Stimulated activated CD4-positive, alpha-beta T cell treated with anti-CD3 and anti-CD28 coated beads, TNF-alpha, amount 100 ng/mL, for 1 hour (primary cell): ENCODE results near the gene DCC.

Experiments used
- DNase-seq, 3 donors: peaks; one replicate each; pipeline ENCODE4 v3.0.0-alpha.2; 2020; ENCODE audit warnings: low read depth in 3 of 3, low spot score in 1 of 3

DCC gene

GRCh38 chr18:52426041-52426440, 86.0 kb downstream of the DCC start:
- DNase-seq, result no peak

- DNase-seq, result no peak
Measured at GRCh38 chr18:52426462-52426861, 86.5 kb downstream of the DCC start.

GRCh38 chr18:52427521-52428175, 87.7 kb downstream of the DCC start:
- DNase-seq, result no peak

- DNase-seq, result no peak
Measured at GRCh38 chr18:52431683-52432082, 91.7 kb downstream of the DCC start.

- no peak for DNase-seq
Measured at GRCh38 chr18:52433797-52434196, 93.8 kb downstream of the DCC start.

GRCh38 chr18:52435301-52435700, 95.3 kb downstream of the DCC start:
- no peak for DNase-seq

- no peak for DNase-seq
Measured at GRCh38 chr18:52437161-52437560, 97.2 kb downstream of the DCC start.

DNA sequence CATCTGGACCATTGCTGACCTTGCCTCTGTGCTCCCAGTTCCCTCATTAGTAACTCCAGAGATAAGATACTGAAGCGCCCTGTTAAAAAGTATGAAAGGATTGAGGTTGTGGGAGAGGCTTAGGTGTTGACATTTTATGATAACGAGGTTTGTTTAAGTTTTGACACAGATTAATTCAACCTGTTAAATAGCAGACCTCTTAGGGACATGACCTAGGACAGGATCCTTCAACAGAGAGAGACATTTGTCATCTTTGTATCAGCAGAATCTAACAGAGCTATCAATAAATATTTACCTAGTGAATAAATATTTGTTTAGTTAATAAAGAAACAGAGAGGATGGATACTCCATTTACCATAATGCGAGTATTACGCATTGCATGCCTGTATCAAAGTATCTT, 99.5 kb downstream of the DCC start:
- DNase-seq, result no peak

- DNase-seq, result no peak
Measured at GRCh38 chr18:52441794-52442193, 101.8 kb downstream of the DCC start.

- DNase-seq, result no peak
Measured at GRCh38 chr18:52442686-52443085, 102.7 kb downstream of the DCC start.

GRCh38 chr18:52451256-52451655, 111.3 kb downstream of the DCC start:
- DNase-seq, result no peak

GRCh38 chr18:52451851-52452250, 111.9 kb downstream of the DCC start:
- no peak for DNase-seq

DNA sequence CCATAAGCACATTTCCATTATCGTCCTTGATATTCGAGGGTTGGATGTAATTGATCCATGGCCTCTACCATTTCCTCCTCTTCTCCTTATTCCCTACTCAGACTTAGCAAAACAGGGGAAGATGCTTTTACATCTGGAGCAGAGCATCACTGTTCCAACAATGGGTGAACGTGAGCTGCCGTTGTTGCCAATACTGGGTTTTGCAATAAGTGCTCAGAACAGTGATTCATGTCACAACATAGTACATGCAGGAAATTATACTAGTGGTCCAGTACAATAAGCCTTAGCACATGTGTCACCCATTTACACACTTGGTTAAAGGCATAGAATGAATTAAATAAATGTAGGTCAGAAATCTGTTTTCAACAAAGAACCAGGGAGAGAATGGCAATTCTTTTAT, 112.4 kb downstream of the DCC start:
- no peak for DNase-seq

DNA sequence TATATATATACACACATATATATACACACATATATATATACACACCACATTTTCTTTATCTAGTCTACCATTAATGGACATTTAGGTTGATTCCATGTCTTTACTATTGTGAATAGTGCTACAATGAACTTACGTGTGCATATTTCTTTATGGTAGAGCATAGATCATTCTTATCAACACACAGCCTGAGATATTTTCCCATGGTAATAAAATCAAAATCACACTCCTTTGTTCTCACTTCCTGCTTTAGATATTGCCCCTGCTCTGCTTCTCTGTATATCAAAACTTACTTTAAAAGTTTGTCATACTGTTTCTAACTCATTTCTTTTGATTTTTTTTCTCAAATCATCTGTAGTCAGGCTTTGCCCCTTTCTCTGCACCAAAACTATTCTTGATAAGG, 119.9 kb downstream of the DCC start:
- DNase-seq, result no peak

DNA sequence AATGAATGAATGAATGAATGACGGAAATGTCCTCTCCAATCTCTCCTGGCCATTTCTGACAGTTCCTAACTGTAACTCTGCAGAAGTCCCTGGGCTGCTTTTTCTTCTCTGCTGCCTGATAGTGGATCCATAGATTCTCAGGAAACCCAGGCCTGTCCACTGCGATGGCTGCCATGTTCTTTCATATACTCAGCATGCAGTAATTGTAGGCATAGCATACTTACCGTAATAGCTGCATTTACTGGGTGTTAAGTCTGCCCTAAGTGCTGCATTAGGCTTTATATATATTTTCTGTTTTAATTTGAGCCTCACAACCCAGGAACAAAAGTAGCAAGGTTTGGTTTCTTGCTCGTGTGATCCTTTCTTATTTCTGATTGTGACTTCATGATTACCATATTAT, 122.9 kb downstream of the DCC start:
- DNase-seq, result no peak

DNA sequence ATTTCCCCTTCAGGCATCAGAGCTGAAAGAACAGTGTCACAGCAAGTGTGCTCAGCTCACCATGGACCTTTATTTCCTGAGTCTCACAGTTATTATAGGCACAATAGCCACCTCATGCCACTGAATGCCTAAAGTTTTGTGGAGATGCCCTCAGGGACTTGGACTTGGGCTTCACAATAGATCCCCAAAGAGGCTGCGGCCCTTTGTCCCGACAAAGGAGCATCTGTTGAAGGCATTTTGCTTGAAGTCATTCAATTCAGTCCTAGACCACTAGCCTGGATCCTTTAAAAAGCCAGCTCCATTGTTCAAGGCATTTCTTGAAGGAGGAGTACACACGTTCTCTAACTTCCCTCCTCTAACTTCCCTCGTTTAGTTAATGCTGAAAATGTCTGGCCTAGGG, 125.4 kb downstream of the DCC start:
- no peak for DNase-seq

DNA sequence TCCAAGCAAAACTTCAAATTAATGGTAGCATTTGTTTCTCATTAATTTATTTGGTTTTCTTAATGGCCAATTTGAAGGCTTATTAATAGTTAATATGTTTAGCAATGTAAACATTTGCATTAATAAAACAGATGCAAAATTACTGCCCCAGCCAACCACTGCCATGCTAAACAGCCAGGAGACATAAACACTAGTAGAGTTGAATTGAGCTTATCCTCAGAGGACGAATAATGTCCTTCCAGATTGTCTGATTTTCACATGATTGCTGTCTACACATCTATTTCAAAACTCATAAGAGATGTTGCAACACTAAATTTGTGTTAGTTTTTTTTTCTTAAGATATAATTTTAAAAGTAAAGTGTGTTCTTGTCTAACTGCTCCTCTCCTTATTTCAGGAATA, 128.5 kb downstream of the DCC start:
- no peak for DNase-seq

DNA sequence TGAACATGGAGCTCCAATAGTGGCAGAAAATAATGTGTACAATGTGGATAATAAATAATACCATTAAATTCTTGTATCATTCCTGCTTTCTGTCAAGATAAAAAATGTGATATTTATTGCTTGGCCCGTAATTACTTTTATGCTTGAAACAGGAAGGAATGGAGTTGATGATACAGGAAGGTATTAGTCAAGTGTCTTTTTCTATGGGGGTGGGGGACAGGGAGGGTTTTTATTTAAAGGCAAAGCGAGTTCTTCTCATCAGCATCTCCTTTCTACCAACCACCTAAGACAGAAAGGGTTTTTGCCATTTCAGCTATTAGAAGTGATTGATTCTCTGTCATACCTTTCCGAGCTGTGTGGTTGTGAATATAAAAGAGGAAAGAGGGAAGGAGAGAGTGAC, 135.3 kb downstream of the DCC start:
- DNase-seq, result no peak

GRCh38 chr18:52481116-52481515, 141.1 kb downstream of the DCC start:
- DNase-seq, result no peak

DNA sequence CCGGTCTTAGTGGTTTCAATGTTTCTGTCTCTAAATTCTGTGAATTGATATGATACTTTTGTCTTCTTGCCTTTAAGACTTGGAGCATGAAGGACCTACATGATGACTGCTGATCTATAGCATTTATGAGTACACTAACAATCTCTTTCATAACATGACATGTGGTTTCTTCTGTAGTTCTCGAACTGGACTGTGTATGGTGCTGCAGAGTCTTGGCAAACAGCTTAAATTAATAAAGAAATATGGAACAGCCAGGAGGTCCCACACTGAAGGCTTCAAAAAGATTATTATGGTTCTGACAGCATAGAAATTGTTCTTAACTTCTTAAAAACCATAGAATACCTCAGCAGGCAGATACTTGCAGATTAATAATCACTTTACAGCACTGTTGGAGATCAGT, 145.0 kb downstream of the DCC start:
- DNase-seq, result no peak

DNA sequence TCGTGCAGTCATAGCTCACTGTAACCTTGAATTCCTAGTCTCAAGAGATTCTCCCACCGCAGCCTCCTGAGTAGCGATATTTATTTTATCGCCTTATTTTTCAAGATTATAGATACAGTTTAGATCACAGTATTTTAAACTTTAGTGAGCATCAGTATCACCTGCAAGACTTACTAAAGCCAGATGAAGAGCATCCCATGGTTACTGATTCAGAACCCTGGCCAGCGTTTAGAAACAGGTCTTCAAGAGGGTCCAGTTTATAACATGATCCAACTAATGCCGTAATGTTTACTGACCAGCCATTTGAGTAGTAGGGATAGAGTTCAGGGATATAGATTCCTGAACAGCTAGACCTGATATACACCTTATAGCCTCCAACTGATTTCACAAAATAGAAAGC, 146.1 kb downstream of the DCC start:
- DNase-seq, result no peak

- DNase-seq, result no peak
Measured at GRCh38 chr18:52489396-52490306, 149.7 kb downstream of the DCC start.

DNA sequence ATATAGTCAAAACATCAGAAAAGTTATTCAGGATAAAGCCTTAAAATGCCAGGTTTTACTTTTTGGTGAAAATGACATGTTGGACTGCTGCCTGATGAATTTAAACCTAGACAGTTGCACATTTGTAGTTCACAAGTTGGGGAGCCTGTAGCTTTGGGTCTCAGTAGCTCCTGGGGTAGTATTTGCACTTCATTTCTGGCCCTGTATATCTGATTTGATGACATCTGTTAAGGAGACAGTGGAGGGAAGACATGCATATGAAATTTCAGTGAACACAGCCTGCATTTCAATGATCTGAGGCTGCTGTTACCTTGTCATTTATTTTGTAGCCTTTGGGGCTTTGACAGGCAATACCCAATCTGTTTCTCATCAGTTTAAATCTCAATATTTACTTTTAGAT, 156.4 kb downstream of the DCC start:
- DNase-seq, result no peak
